ENCODE measurements around the gene STN1.

The STN1 gene

DNA sequence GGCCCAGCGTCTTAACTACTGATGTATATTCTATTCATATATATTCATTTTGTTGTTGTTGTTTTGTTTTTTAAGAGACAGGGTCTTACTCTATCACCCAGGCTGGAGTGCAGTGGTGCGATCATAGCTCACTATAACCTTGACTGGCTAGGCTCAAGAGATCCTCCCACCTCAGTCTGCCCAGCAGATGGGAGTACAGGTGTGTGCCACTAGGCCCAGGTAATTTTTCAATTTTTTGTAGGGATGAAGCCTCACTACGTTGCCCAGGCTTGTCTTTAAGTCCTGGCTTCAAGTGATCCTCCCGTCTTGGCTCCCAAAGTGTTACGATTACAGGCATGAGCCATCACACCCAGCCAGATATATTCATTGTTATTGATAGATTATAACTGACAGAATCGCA lies 12.9 kb upstream of the STN1 start:
- DNase-seq (ENCODE audit: low read depth, low spot score), result no peak
- no peak overlapping the region for H3K4me3 ChIP-seq (ENCODE audit: low read length)

- no peak overlapping the region for H3K4me3 ChIP-seq (ENCODE audit: low read length)
- DNase-seq (ENCODE audit: low read depth, low spot score), result no peak
Measured at GRCh38 chr10:103930449-103930848, 12.5 kb upstream of the STN1 start.

DNA sequence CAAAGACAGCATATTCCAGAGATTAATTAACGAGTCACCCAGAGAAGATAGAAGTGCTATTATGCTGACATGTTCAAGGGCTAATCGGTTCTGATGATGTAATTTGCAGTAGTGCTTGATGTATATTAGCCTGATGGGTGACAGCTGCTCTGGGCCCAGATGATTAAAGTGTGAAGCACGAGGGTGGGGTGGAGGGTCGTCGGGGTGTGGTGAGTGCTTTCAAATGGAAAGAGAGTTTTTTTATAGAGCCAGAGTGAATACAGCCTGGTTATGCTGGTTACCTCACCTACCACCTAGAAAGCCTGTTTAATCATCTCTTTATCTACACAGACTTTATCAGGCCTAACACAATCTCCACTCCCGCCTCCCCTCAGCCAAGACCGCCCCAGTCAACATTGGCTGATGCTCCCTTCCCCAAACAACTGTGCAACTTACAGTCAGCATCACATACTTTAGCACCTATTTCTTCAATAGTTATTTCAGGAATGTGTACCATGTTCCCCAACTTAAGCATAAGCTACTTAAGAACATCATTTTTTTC lies 11.5 kb upstream of the STN1 start:
- no peak overlapping the region for H3K4me3 ChIP-seq (ENCODE audit: low read length)
- DNase-seq (ENCODE audit: low read depth, low spot score), result no peak

GRCh38 chr10:103928784-103929183 lies 10.8 kb upstream of the STN1 start:
- no peak for DNase-seq (ENCODE audit: low read depth, low spot score)
- H3K4me3 ChIP-seq (ENCODE audit: low read length), result no peak overlapping the region

- no peak overlapping the region for H3K4me3 ChIP-seq (ENCODE audit: low read length)
Measured at GRCh38 chr10:103926722-103927319, 8.8 kb upstream of the STN1 start.

DNA sequence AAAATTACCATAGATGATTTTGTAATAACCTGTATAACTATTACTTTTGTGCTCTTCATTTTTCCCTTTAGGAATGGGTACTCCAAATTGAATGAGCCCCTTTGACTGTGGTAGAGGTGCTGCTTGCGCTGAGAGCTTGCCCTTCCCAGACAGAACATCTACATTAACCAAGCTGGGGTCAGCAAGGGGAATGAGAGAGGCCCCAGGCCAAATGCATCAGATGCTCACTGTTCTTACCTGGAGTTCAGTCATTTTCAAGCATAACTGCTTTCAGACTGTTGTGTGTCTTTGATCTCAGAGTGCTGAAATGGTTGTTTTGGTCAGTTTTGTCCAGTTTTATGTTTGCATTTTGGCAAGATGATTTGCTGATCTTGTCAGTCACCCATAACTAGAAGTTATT lies 7.6 kb upstream of the STN1 start:
- no peak for DNase-seq (ENCODE audit: low read depth, low spot score)
- no peak overlapping the region for H3K4me3 ChIP-seq (ENCODE audit: low read length)

More at GRCh38 chr10:103926722-103927319, 8.8 kb upstream of the STN1 start:
- no peak for DNase-seq (ENCODE audit: low read depth, low spot score)

GRCh38 chr10:103923502-103923901 lies 5.5 kb upstream of the STN1 start:
- DNase-seq (ENCODE audit: low read depth, low spot score), result no peak
- no peak overlapping the region for H3K4me3 ChIP-seq (ENCODE audit: low read length)

GRCh38 chr10:103922659-103923058 lies 4.7 kb upstream of the STN1 start:
- no peak for DNase-seq (ENCODE audit: low read depth, low spot score)
- no peak overlapping the region for H3K4me3 ChIP-seq (ENCODE audit: low read length)

- no peak overlapping the region for H3K4me3 ChIP-seq (ENCODE audit: low read length)
- DNase-seq (ENCODE audit: low read depth, low spot score), result no peak
Measured at GRCh38 chr10:103921750-103922195, 3.8 kb upstream of the STN1 start.

DNA sequence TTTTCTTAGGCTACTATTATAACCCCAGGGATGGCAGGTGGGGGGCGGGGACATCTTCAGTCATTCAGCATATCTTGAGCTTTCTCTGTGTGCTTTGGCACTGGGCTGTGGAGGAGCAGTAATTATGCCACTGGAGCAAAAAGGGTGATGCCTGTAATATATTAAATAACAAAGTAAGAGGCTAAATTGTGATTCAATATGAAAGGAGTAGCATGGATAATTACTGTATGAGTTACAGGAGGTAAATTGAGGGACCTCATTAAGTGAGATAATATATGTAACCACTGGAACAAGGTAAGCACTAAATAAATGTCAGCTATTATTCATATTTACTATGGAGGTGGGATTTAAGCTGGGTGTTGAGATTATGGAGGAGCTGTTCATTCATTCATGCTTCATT lies 3.3 kb upstream of the STN1 start:
- no peak for DNase-seq (ENCODE audit: low read depth, low spot score)
- no peak overlapping the region for H3K4me3 ChIP-seq (ENCODE audit: low read length)

DNA sequence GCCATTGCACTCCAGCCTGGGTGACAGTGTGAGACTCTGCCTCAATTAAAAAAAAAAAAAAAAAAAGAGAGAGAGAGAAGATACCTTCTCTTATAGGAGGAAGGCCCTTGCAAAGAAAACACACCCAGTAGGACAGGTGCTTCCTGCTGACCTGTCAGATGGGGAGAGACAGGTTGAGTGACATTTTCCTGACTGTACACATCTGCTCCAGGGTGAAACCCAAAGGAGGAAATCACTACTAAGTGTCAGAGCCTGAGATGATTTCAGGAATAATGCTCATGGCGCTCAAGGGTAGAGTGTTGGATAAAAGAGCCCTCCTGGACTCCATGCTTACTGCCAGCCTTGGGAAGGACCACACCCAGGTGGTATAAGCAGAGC lies 1.7 kb upstream of the STN1 start:
- no peak overlapping the region for H3K4me3 ChIP-seq (ENCODE audit: low read length)
- no peak for DNase-seq (ENCODE audit: low read depth, low spot score)

DNA sequence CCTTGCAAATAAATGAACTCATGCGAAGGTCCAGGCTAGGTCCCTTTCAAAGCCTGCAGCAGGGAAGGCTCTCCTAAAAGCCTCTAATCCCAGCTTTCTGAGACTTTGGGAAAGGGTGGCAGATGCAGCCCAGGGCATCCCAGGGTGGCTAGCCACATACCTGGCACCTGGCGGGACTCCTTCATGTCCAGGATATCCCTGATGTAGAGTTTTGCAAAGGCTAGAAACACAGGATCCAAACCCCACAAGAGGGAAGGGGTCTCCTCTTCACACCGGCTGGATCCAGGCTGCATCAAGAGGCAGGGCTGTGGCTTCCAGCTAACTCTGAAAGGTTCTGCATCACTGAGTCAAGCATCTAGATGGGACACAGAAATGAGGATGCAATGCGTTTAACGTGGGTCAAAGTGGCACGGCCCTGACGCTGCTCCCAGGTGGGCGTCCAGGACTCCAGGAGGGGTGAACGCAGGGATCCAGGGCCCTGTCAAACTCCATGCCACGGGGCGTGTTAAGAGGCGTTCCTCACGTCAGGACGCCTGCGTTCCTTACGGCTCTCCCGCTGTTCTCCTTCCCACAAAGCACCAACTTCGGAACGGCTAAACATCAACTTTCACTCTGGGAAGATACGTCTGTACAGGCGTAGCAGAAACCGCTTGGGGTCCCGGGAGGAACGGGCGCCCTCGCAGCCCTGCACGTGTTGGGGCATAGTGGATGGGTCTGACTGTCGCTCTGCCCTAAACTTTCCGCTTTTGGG lies 507 bp downstream of the STN1 start:
- DNase-seq (ENCODE audit: low read depth, low spot score), result peak; percentile 18
- peak overlapping the region; percentile 90 for H3K4me3 ChIP-seq (ENCODE audit: low read length)

- DNase-seq (ENCODE audit: low read depth, low spot score), result no peak
- peak overlapping the region; percentile 90 for H3K4me3 ChIP-seq (ENCODE audit: low read length)
Measured at GRCh38 chr10:103916876-103917275, 1.1 kb downstream of the STN1 start.

DNA sequence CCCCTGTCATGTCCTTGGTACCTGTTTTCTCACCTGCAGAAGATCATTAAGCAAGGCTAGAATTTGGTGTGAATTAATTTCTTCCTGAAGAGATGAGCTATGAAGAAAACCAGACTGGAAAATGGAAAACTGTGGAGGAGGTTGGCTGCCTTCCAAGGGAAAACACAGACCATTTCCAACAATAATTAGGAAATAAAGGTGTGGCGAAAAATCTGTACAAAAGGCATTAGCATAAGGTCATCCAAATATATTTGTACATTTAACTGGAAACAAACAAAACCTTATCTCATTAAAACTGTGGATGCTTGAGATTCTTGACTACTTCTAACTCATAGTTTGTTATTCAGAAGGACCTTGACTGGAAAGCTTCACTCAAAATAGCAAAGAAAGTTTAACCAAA lies 1.7 kb downstream of the STN1 start:
- no peak for DNase-seq (ENCODE audit: low read depth, low spot score)
- no peak overlapping the region for H3K4me3 ChIP-seq (ENCODE audit: low read length)

DNA sequence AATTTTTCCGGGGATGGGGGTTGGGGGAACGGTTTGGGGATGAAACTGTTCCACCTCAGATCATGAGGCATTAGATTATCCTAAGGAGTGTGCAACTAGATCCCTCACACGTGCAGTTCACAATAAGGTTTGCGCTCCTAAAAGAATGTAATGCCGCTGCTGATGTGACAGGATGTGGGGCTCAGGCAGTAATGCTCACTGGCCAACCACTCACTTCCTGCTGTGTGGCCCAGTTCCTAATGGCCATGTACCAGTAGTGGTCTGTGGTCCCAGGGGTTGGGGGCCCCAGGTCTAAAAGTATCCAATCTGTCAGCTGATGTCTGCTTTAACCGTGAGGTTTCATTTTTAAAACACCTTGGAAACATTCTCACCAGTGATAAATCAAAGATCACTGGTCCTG lies 2.2 kb downstream of the STN1 start:
- no peak overlapping the region for H3K4me3 ChIP-seq (ENCODE audit: low read length)
- DNase-seq (ENCODE audit: low read depth, low spot score), result no peak

- DNase-seq (ENCODE audit: low read depth, low spot score), result no peak
- no peak overlapping the region for H3K4me3 ChIP-seq (ENCODE audit: low read length)
Measured at GRCh38 chr10:103912759-103913158, 5.2 kb downstream of the STN1 start.

- no peak for DNase-seq (ENCODE audit: low read depth, low spot score)
Measured at GRCh38 chr10:103911021-103911459, 6.9 kb downstream of the STN1 start.

GRCh38 chr10:103910442-103911012 lies 7.5 kb downstream of the STN1 start:
- H3K4me3 ChIP-seq (ENCODE audit: low read length), result no peak overlapping the region
- DNase-seq (ENCODE audit: low read depth, low spot score), result no peak

More at GRCh38 chr10:103911021-103911459, 6.9 kb downstream of the STN1 start:
- H3K4me3 ChIP-seq (ENCODE audit: low read length), result no peak overlapping the region

GRCh38 chr10:103905441-103905840 lies 12.5 kb downstream of the STN1 start:
- DNase-seq (ENCODE audit: low read depth, low spot score), result no peak
- no peak overlapping the region for H3K4me3 ChIP-seq (ENCODE audit: low read length)

DNA sequence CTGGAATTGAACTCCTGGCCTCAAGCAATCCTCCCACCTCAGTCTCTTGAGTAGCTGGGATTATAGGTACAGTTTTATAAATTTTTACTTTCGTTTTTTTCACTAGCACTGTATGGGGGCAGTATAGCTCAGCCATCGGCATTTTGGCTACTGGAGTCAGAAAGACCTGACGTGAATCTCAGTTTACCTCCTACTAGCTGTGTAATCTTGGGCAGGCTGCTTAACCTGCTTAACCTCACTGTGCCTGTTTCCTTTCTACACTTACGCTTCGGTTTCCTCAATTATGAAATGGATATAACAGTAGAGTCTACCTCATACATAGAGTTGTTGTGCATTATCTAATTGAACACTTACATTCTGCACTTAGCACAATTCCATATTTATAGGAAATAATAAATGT lies 16.7 kb downstream of the STN1 start:
- no peak overlapping the region for H3K4me3 ChIP-seq (ENCODE audit: low read length)
- DNase-seq (ENCODE audit: low read depth, low spot score), result no peak
